ENCODE measurements around the gene NBPF14.
"Not testable (repeated sequence)": the region's sequence is repeated elsewhere in the genome, so short reads cannot be mapped to it uniquely, and the experiment has no call there.

DNA sequence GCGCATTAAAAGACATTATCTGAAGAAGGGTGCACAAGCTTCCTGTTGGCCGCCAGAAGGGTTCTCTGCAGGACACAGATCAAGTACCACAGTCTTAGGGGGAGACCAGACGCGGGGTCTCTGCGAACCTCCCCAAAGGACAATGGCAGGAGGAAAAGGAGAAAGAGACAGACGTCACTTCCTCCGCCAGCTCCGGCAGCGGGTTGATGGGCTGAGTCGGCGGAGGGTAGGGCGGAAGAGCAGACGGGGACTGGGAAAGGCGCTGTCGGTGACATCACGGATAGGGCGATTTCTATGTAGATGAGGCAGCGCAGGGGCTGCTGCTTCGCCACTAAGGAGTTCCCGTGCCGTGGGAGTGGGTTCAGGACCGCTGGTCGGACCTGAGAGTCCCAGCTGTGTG, 73.7 kb downstream of the NBPF14 start:
- TF ChIP-seq CTCF (IDR thresholded peaks at IDR 0.05 in 8 of 11, conservative IDR thresholded peaks at IDR 0.05 in 3 of 11); POLR2A (IDR thresholded peaks at IDR 0.05): not testable (repeated sequence)

Measured in spleen (tissue), 7 donors.